ENCODE results near the gene SLCO2A1.

Gene SLCO2A1

GRCh38 chr3:133884054-133884886, 145.5 kb downstream of the SLCO2A1 start:
- no peak for DNase-seq (ENCODE audit: low read depth)

- DNase-seq (ENCODE audit: low read depth), result no peak
Observed at GRCh38 chr3:133883641-133884040, 146.1 kb downstream of the SLCO2A1 start.

- no peak for DNase-seq (ENCODE audit: low read depth)
Observed at GRCh38 chr3:133882986-133883586, 146.6 kb downstream of the SLCO2A1 start.

- DNase-seq (ENCODE audit: low read depth), result no peak
Observed at GRCh38 chr3:133881939-133882825, 147.5 kb downstream of the SLCO2A1 start.

GRCh38 chr3:133881492-133881891, 148.2 kb downstream of the SLCO2A1 start:
- no peak for DNase-seq (ENCODE audit: low read depth)

GRCh38 chr3:133880886-133881455, 148.8 kb downstream of the SLCO2A1 start:
- DNase-seq (ENCODE audit: low read depth), result no peak

GRCh38 chr3:133880287-133880686, 149.4 kb downstream of the SLCO2A1 start:
- no peak for DNase-seq (ENCODE audit: low read depth)

- no peak for DNase-seq (ENCODE audit: low read depth)
Observed at GRCh38 chr3:133878518-133878917, 151.2 kb downstream of the SLCO2A1 start.

All from stimulated activated CD4-positive, alpha-beta T cell treated with anti-CD3 and anti-CD28 coated beads, Interleukin-2, amount 100 ng/mL, for 4 hours (primary cell).